ENCODE measurements around the gene FBXL20.
"Not testable (repeated sequence)": the region's sequence is repeated elsewhere in the genome, so short reads cannot be mapped to it uniquely, and the experiment has no call there.

Gene FBXL20

GRCh38 chr17:39380144-39380543 lies 21.3 kb downstream of the FBXL20 start:
- no peak for DNase-seq

- no peak for DNase-seq
Observed at GRCh38 chr17:39376434-39376833, 25.0 kb downstream of the FBXL20 start.

GRCh38 chr17:39367805-39368204 lies 33.6 kb downstream of the FBXL20 start:
- not testable (repeated sequence) for DNase-seq

GRCh38 chr17:39365872-39366271 lies 35.6 kb downstream of the FBXL20 start:
- DNase-seq, result no peak

GRCh38 chr17:39365242-39365641 lies 36.2 kb downstream of the FBXL20 start:
- DNase-seq, result no peak

- DNase-seq, result no peak
Observed at GRCh38 chr17:39364236-39365025, 37.0 kb downstream of the FBXL20 start.

- DNase-seq, result no peak
Observed at GRCh38 chr17:39361064-39361463, 40.4 kb downstream of the FBXL20 start.

GRCh38 chr17:39360537-39360936 lies 40.9 kb downstream of the FBXL20 start:
- DNase-seq, result no peak

GRCh38 chr17:39359994-39360393 lies 41.4 kb downstream of the FBXL20 start:
- DNase-seq, result no peak

- no peak for DNase-seq
Observed at GRCh38 chr17:39357986-39358385, 43.4 kb downstream of the FBXL20 start.

GRCh38 chr17:39357488-39357887 lies 43.9 kb downstream of the FBXL20 start:
- no peak for DNase-seq

- no peak for DNase-seq
Observed at GRCh38 chr17:39352986-39353385, 48.4 kb downstream of the FBXL20 start.

- DNase-seq, result no peak
Observed at GRCh38 chr17:39352511-39352910, 48.9 kb downstream of the FBXL20 start.

- no peak for DNase-seq
Observed at GRCh38 chr17:39351508-39351907, 49.9 kb downstream of the FBXL20 start.

- no peak for DNase-seq
Observed at GRCh38 chr17:39349246-39349645, 52.2 kb downstream of the FBXL20 start.

- not testable (repeated sequence) for DNase-seq
Observed at GRCh38 chr17:39346863-39347262, 54.6 kb downstream of the FBXL20 start.

- no peak for DNase-seq
Observed at GRCh38 chr17:39341541-39341940, 59.9 kb downstream of the FBXL20 start.

GRCh38 chr17:39340731-39341130 lies 60.7 kb downstream of the FBXL20 start:
- no peak for DNase-seq

- no peak for DNase-seq
Observed at GRCh38 chr17:39339272-39339671, 62.2 kb downstream of the FBXL20 start.

GRCh38 chr17:39337649-39338048 lies 63.8 kb downstream of the FBXL20 start:
- DNase-seq, result not testable (repeated sequence)

- DNase-seq, result no peak
Observed at GRCh38 chr17:39335704-39336223, 65.7 kb downstream of the FBXL20 start.

- not testable (repeated sequence) for DNase-seq
Observed at GRCh38 chr17:39334008-39334744, 67.2 kb downstream of the FBXL20 start.

- DNase-seq, result no peak
Observed at GRCh38 chr17:39332092-39332491, 69.3 kb downstream of the FBXL20 start.

GRCh38 chr17:39328815-39329214 lies 72.6 kb downstream of the FBXL20 start:
- no peak for DNase-seq

Data from cortex of kidney (tissue), 1 donor.